CD4-positive, alpha-beta T cell (primary cell): ENCODE results near the gene HPX. TPM values are rescaled to one million over a fixed set of nuclear protein-coding genes. Genes with fewer than 3 reads are reported as not detected.

Source experiments
- ATAC-seq: fragments of 200-7000 bp; cut with Tn5 transposase; one replicate; pipeline ENCODE4 v1.10.0; 2022; ENCODE audit warnings: mild to moderate bottlenecking; ENCODE audit not compliant: poor library complexity
- CTCF ChIA-PET: fragments of 350-600 bp; sonication (Branson Sonifier 250); formaldehyde crosslinking; loops from one replicate; lab custom pipeline; 2021; ENCODE audit warnings: antibody characterized with exemption, inconsistent platforms; lab: Charles Lee
- POLR2A ChIA-PET: fragments of 350-600 bp; sonication (Branson Sonifier 250); formaldehyde crosslinking; loops from one replicate; lab custom pipeline; 2021; ENCODE audit warnings: antibody characterized with exemption, inconsistent platforms; lab: Charles Lee
- DNase-seq, 14 experiments: peaks; one replicate each; pipeline ENCODE4 v3.0.0-alpha.2; 2013 to 2020; ENCODE audit warnings: mixed read lengths in 2 of 14
- H3K27ac ChIP-seq, 2 donors: one replicate each; pipeline versions ENCODE4 v1.5.1 to v1.7.0; 2013; ENCODE audit warnings: low read length in 2 of 2, low read depth in 1 of 2, mild to moderate bottlenecking in 1 of 2
- H3K27me3 ChIP-seq, 2 experiments: 1 replicate in 1 of 2; 2 replicates in 1 of 2; pipeline versions ENCODE4 v1.6.1 to v1.7.0; 2013; ENCODE audit warnings: low read length in 2 of 2, control low read depth in 1 of 2, mild to moderate bottlenecking in 1 of 2, moderate library complexity in 1 of 2; ENCODE audit not compliant: insufficient read depth in 2 of 2, control insufficient read depth in 1 of 2
- H3K36me3 ChIP-seq: one replicate; pipeline ENCODE4 v1.6.1; 2013; ENCODE audit warnings: low read length, control low read depth; ENCODE audit not compliant: insufficient read depth
- H3K4me1 ChIP-seq: one replicate; pipeline ENCODE4 v1.6.1; 2013; ENCODE audit warnings: low read length, control low read depth; ENCODE audit not compliant: insufficient read depth
- H3K4me3 ChIP-seq: one replicate; pipeline ENCODE4 v1.5.1; 2013; ENCODE audit warnings: mild to moderate bottlenecking, low read length, moderate library complexity
- H3K9me3 ChIP-seq, 2 experiments: 1 replicate in 1 of 2; 2 replicates in 1 of 2; pipeline versions ENCODE4 v1.6.1 to v1.7.0; 2013; ENCODE audit warnings: low read length in 2 of 2, mild to moderate bottlenecking in 2 of 2, control low read depth in 1 of 2, moderate library complexity in 1 of 2; ENCODE audit not compliant: control insufficient read depth in 1 of 2, insufficient read depth in 1 of 2
- H3K27ac Mint-ChIP-seq: one replicate; pipeline ENCODE4 v1.8.0; 2020; ENCODE audit warnings: mixed read lengths
- H3K27me3 Mint-ChIP-seq: one replicate; pipeline ENCODE4 v1.8.0; 2021; ENCODE audit warnings: mixed read lengths
- H3K36me3 Mint-ChIP-seq: one replicate; pipeline ENCODE4 v1.8.0; 2021; ENCODE audit warnings: low read depth, mixed read lengths
- H3K4me1 Mint-ChIP-seq: one replicate; pipeline ENCODE4 v1.8.0; 2021; ENCODE audit warnings: low read depth, mixed read lengths
- H3K4me3 Mint-ChIP-seq: one replicate; pipeline ENCODE4 v1.8.0; 2020; ENCODE audit warnings: mild to moderate bottlenecking, mixed read lengths
- H3K9me3 Mint-ChIP-seq: one replicate; pipeline ENCODE4 v1.8.0; 2020; ENCODE audit warnings: mixed read lengths
- CTCF ChIP-seq: fragments of 200-600 bp; IDR thresholded peaks from one replicate; pipeline ENCODE4 v1.8.0; 2022; ENCODE audit warnings: antibody characterized with exemption, mild to moderate bottlenecking
- intact Hi-C, 2 experiments: fragments of 100-400 bp; cut with DNase I in 1 of 2; cut with micrococcal nuclease in 1 of 2; formaldehyde crosslinking; loops; one replicate each; pipeline versions ENCODE4 v1.15.1 to v1.9.0; 2023 to 2025; cut with DNase I, micrococcal nuclease
- total RNA-seq, 174 experiments: library from RNA in 2 of 174; stranded (reverse) in 2 of 174; gene quantifications; one replicate each; pipeline ENCODE4 v1.2.3 and lab custom pipeline; 2021 to 2026

Gene HPX
- total RNA-seq, 2 experiments from 2014 or later, result 0.52 to 0.87 TPM

- no peak for TF ChIP-seq CTCF
- Mint-ChIP-seq H3K36me3 (peaks cover 79% of the 10 kb centered on the region), H3K9me3 (no peaks in the 10 kb centered on the region), H3K4me1 (peaks cover 92% of the 10 kb centered on the region), H3K27ac (peak overlapping the region; percentile 97), H3K4me3 (peak overlapping the region; percentile 58), H3K27me3 (no peaks in the 10 kb centered on the region)
- intact Hi-C loops, result no loop called here
- DNase-seq (no peak), ATAC-seq (no peak)
- ChIA-PET CTCF (interaction anchor here (0.9 to 4.8 kb wide), 2 partner anchors 22 to 43 kb away, joined by 3 to 26 read pairs; no protein-coding TSS in a partner anchor), POLR2A (interaction anchor here (1.2 to 8.6 kb wide), 7 partner anchors 10 to 283 kb away, joined by 3 to 253 read pairs (median 12); partner anchors contain the start of genes APBB1, FHIP1B, MRPL17 and SMPD1)
- peak overlapping the region; percentile 75 to 91 for H3K27ac ChIP-seq
- H3K36me3 ChIP-seq, result peaks cover 47% of the 10 kb centered on the region
- no peaks in the 10 kb centered on the region for H3K9me3 ChIP-seq
- H3K27me3 ChIP-seq, result no peaks in the 10 kb centered on the region
- H3K4me1 ChIP-seq, result peaks cover 84% of the 10 kb centered on the region
- no peak overlapping the region for H3K4me3 ChIP-seq
Measured at GRCh38 chr11:6400431-6401345, 40.1 kb downstream of the HPX start.

- no peak for DNase-seq
- Mint-ChIP-seq H3K36me3 (peaks cover 97% of the 10 kb centered on the region), H3K27ac (peak overlapping the region; percentile 93), H3K27me3 (no peaks in the 10 kb centered on the region), H3K9me3 (no peaks in the 10 kb centered on the region), H3K4me3 (peak overlapping the region; percentile 15), H3K4me1 (peaks cover 90% of the 10 kb centered on the region)
- peaks cover 72% of the 10 kb centered on the region for H3K36me3 ChIP-seq
- intact Hi-C loops, result no loop called here
- no peak for TF ChIP-seq CTCF
- H3K9me3 ChIP-seq, result no peaks in the 10 kb centered on the region
- no peaks in the 10 kb centered on the region for H3K27me3 ChIP-seq
- ATAC-seq, result no peak
- H3K27ac ChIP-seq, result no peak overlapping the region
- no peak overlapping the region for H3K4me3 ChIP-seq
- POLR2A ChIA-PET, result interaction anchor here (0.9 to 1.1 kb wide), 2 partner anchors 19 to 21 kb away, joined by 3 read pairs; partner anchors contain the start of gene APBB1
- CTCF ChIA-PET, result no interaction called here
- peaks cover 80% of the 10 kb centered on the region for H3K4me1 ChIP-seq
Measured at GRCh38 chr11:6397636-6398035, 43.2 kb downstream of the HPX start.

GRCh38 chr11:6397156-6397555, 43.6 kb downstream of the HPX start:
- H3K27ac Mint-ChIP-seq, result peak overlapping the region; percentile 93
- CTCF ChIA-PET, result no interaction called here
- intact Hi-C loops, result no loop called here
- Histone ChIP-seq H3K27me3 (no peaks in the 10 kb centered on the region), H3K4me1 (peaks cover 78% of the 10 kb centered on the region), H3K27ac (no peak overlapping the region), H3K36me3 (peaks cover 72% of the 10 kb centered on the region), H3K4me3 (no peak overlapping the region), H3K9me3 (no peaks in the 10 kb centered on the region)
- ATAC-seq, result no peak
- TF ChIP-seq CTCF, result no peak
- POLR2A ChIA-PET, result interaction anchor here (0.5 to 0.9 kb wide), 2 partner anchors 22 to 90 kb away, joined by 3 read pairs; partner anchors contain the start of gene APBB1
- peaks cover 94% of the 10 kb centered on the region for H3K36me3 Mint-ChIP-seq
- peaks cover 89% of the 10 kb centered on the region for H3K4me1 Mint-ChIP-seq
- DNase-seq, result no peak
- H3K27me3 Mint-ChIP-seq, result no peaks in the 10 kb centered on the region
- peak overlapping the region; percentile 15 for H3K4me3 Mint-ChIP-seq
- no peaks in the 10 kb centered on the region for H3K9me3 Mint-ChIP-seq
